Esophagus squamous epithelium (tissue), 4 donors: ENCODE measurements around the gene SMPD3.

Experiments used
- CTCF ChIP-seq, 6 experiments: fragments of 450-650 bp in 4 of 6; fragments of 200-600 bp in 2 of 6; sonication (generic) in 2 of 6; IDR thresholded peaks; one replicate each; pipeline ENCODE4 v1.5.1; 2016 to 2019; ENCODE audit warnings: antibody characterized with exemption in 6 of 6, mild to moderate bottlenecking in 4 of 6, moderate library complexity in 4 of 6
- POLR2A ChIP-seq, 4 donors: fragments of 450-650 bp; IDR thresholded peaks; one replicate each; pipeline ENCODE4 v1.6.1; 2017; ENCODE audit warnings: antibody characterized with exemption in 4 of 4, mild to moderate bottlenecking in 4 of 4, moderate library complexity in 3 of 4

GRCh38 chr16:68463904-68464303 is 15.6 kb upstream of the SMPD3 start:
- TF ChIP-seq CTCF (IDR thresholded peaks at IDR 0.05) = no peak
- no peak for TF ChIP-seq POLR2A (IDR thresholded peaks at IDR 0.05)
